GM23338 (cell line): Measurements from ENCODE around the gene GRP. TPM values are rescaled to one million over a fixed set of nuclear protein-coding genes. Genes with fewer than 3 reads are reported as not detected.

Experiments used
- ATAC-seq: fragments of 200-7000 bp; cut with Tn5 transposase; 3 replicates; pipeline ENCODE4 v1.9.1; 2020
- DNase-seq: peaks from one replicate; pipeline ENCODE4 v3.0.0-alpha.2; 2015; ENCODE audit warnings: low spot score
- H2AFZ ChIP-seq: fragments of 200-600 bp; sonication (generic); 2 replicates; pipeline ENCODE4 v1.8.0; 2016; ENCODE audit warnings: antibody characterized with exemption, mild to moderate bottlenecking, moderate library complexity
- H3F3A ChIP-seq: fragments of 200-600 bp; sonication (generic); replicated peaks from 2 replicates; pipeline ENCODE4 v1.8.0; 2017; ENCODE audit warnings: antibody characterized with exemption, mixed run types, low read depth
- H3K27ac ChIP-seq: fragments of 200-600 bp; sonication (generic); 2 replicates; pipeline ENCODE4 v1.6.1; 2016; ENCODE audit warnings: low read depth
- H3K27me3 ChIP-seq: fragments of 200-600 bp; sonication (generic); 2 replicates; pipeline ENCODE4 v1.8.0; 2016; ENCODE audit warnings: mild to moderate bottlenecking, mixed run types, moderate library complexity; ENCODE audit not compliant: insufficient read depth
- H3K36me3 ChIP-seq: fragments of 200-600 bp; sonication (generic); 2 replicates; pipeline ENCODE4 v1.8.0; 2016; ENCODE audit warnings: mild to moderate bottlenecking; ENCODE audit not compliant: insufficient read depth
- H3K4me1 ChIP-seq: fragments of 200-600 bp; sonication (generic); 2 replicates; pipeline ENCODE4 v1.8.0; 2016; ENCODE audit warnings: mild to moderate bottlenecking, moderate library complexity; ENCODE audit not compliant: insufficient read depth
- H3K4me2 ChIP-seq: fragments of 200-600 bp; sonication (generic); 2 replicates; pipeline ENCODE4 v1.7.1; 2017; ENCODE audit warnings: mixed run types
- H3K4me3 ChIP-seq: fragments of 200-600 bp; sonication (generic); 2 replicates; pipeline ENCODE4 v1.6.1; 2016; ENCODE audit warnings: mixed run types
- H3K79me2 ChIP-seq: fragments of 200-600 bp; sonication (generic); replicated peaks from 2 replicates; pipeline ENCODE4 v1.8.0; 2017; ENCODE audit warnings: mild to moderate bottlenecking; ENCODE audit not compliant: insufficient read depth
- H3K9me2 ChIP-seq: fragments of 200-600 bp; sonication (generic); 2 replicates; pipeline ENCODE4 v1.8.0; 2017; ENCODE audit not compliant: insufficient read depth
- H4K20me1 ChIP-seq: fragments of 200-600 bp; sonication (generic); replicated peaks from 2 replicates; pipeline ENCODE4 v1.8.0; 2017; ENCODE audit warnings: mild to moderate bottlenecking; ENCODE audit not compliant: insufficient read depth
- H3K27ac Mint-ChIP-seq: 2 replicates; pipeline ENCODE4 v1.8.0; 2020; ENCODE audit warnings: inconsistent platforms, mild to moderate bottlenecking, moderate library complexity, mixed read lengths
- H3K27me3 Mint-ChIP-seq: 3 replicates; pipeline ENCODE4 v1.8.0; 2022; ENCODE audit warnings: low read depth, mild to moderate bottlenecking, moderate library complexity, mixed read lengths, inconsistent platforms; ENCODE audit not compliant: insufficient read depth, poor library complexity
- H3K36me3 Mint-ChIP-seq: 3 replicates; pipeline ENCODE4 v1.8.0; 2021; ENCODE audit warnings: low read depth, mild to moderate bottlenecking, inconsistent platforms, moderate library complexity, mixed read lengths
- H3K4me1 Mint-ChIP-seq: 3 replicates; pipeline ENCODE4 v1.8.0; 2020; ENCODE audit warnings: mild to moderate bottlenecking, inconsistent platforms, mixed read lengths
- H3K4me3 Mint-ChIP-seq: 3 replicates; pipeline ENCODE4 v1.8.0; 2021; ENCODE audit warnings: moderate library complexity, mild to moderate bottlenecking, inconsistent platforms, mixed read lengths
- H3K9me3 Mint-ChIP-seq: 3 replicates; pipeline ENCODE4 v1.8.0; 2020; ENCODE audit warnings: moderate library complexity, mild to moderate bottlenecking, inconsistent platforms, mixed read lengths
- CREB1 ChIP-seq: fragments of 250-450 bp; sonication (Bioruptor Pico); IDR thresholded peaks from 2 replicates; pipeline ENCODE4 v1.5.0; 2020; ENCODE audit warnings: low read depth, mild to moderate bottlenecking, moderate library complexity
- EZH2 ChIP-seq: fragments of 200-600 bp; sonication (generic); IDR thresholded peaks from one replicate; pipeline ENCODE4 v1.8.0; 2017; ENCODE audit warnings: antibody characterized with exemption, mild to moderate bottlenecking, low read depth; ENCODE audit not compliant: unreplicated experiment
- EZH2phosphoT487 ChIP-seq: fragments of 200-600 bp; sonication (generic); IDR thresholded peaks from one replicate; pipeline ENCODE4 v1.8.1; 2018; ENCODE audit warnings: antibody characterized with exemption; ENCODE audit not compliant: unreplicated experiment
- JUNB ChIP-seq: IDR thresholded peaks from one replicate; pipeline ENCODE4 v1.6.1; 2016; ENCODE audit warnings: antibody characterized with exemption; ENCODE audit not compliant: unreplicated experiment
- NANOG ChIP-seq: IDR thresholded peaks from 2 replicates; pipeline ENCODE4 v1.6.1; 2016; ENCODE audit warnings: antibody characterized with exemption, borderline replicate concordance
- POLR2AphosphoS5 ChIP-seq: IDR thresholded peaks from 2 replicates; pipeline ENCODE4 v1.6.1; 2016; ENCODE audit warnings: antibody characterized with exemption, low read depth
- STAT1 ChIP-seq: IDR thresholded peaks from one replicate; pipeline ENCODE4 v1.6.1; 2016; ENCODE audit warnings: antibody characterized with exemption; ENCODE audit not compliant: unreplicated experiment
- ZNF114 ChIP-seq: fragments of 250-450 bp; sonication (Bioruptor Pico); IDR thresholded peaks from 2 replicates; pipeline ENCODE4 v1.5.0; 2020; ENCODE audit warnings: mild to moderate bottlenecking, moderate library complexity
- ZNF331 ChIP-seq: fragments of 250-450 bp; sonication (Bioruptor Pico); IDR thresholded peaks from 2 replicates; pipeline ENCODE4 v1.5.0; 2020; ENCODE audit warnings: low read depth, mild to moderate bottlenecking, moderate library complexity
- polyA plus RNA-seq: library from polyadenylated mRNA; unstranded; fragments of >200 nt; fragmentation: Nextera tagmentation; extraction: Ambion mirVana; gene quantifications from 2 replicates; pipeline ENCODE4 v1.2.1, GENCODE V29; 2016
- total RNA-seq: library from RNA; depleted of rRNA; stranded (reverse); fragments of >200 nt; shearing (Covaris generic); gene quantifications from 2 replicates; pipeline ENCODE4 v1.2.3, GENCODE V29; 2014
- TF ChIP-seq, protein P1 (sequence below): IDR thresholded peaks from 2 replicates; pipeline ENCODE4 v1.6.1; 2016; ENCODE audit warnings: antibody characterized with exemption
- TF ChIP-seq, protein P2 (sequence below): fragments of 250-450 bp; sonication (Bioruptor Pico); IDR thresholded peaks from 2 replicates; pipeline ENCODE4 v1.5.0; 2020; ENCODE audit warnings: mild to moderate bottlenecking, moderate library complexity
- TF ChIP-seq, protein P3 (sequence below), 2 experiments: fragments of 200-600 bp in 1 of 2; sonication (generic) in 1 of 2; conservative IDR thresholded peaks; 2 replicates each; pipeline versions ENCODE4 v1.5.1 to v1.6.1; 2016 to 2017; ENCODE audit warnings: antibody characterized with exemption in 2 of 2, low read depth in 2 of 2, mild to moderate bottlenecking in 2 of 2, moderate library complexity in 1 of 2
- TF ChIP-seq, protein P4 (sequence below): IDR thresholded peaks from one replicate; pipeline ENCODE4 v1.6.1; 2018; ENCODE audit warnings: antibody characterized with exemption; ENCODE audit not compliant: unreplicated experiment

Gene GRP
- total and polyA plus RNA-seq, 2 experiments from 2014 or later, result not detected

DNA sequence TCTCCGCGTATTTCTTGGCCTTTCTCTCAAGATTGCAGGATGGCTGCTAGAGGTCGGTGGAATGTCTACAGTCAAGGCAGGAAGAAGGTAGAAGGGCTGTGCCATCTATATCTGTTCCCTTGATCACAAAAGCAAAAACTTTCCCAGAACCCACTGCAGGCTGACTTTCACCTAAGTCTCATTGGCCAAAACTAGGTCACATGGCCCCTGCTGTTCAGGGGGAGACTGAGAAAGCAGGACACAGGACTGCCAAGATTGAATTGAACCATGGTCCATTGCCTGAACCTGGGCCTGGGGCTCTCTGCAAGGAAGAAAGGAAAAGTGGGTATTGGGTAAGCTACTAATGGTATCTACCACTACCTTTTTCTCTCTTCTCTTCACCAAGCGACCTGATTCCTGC, 9.7 kb upstream of the GRP start:
- H3K27me3 ChIP-seq, result peaks cover 3% of the 10 kb centered on the region; the same call in 1 of the 2 replicates
- H3K4me1 ChIP-seq, result no peaks in the 10 kb centered on the region; the same call in 1 of the 2 replicates
- TF ChIP-seq, protein P1, sequence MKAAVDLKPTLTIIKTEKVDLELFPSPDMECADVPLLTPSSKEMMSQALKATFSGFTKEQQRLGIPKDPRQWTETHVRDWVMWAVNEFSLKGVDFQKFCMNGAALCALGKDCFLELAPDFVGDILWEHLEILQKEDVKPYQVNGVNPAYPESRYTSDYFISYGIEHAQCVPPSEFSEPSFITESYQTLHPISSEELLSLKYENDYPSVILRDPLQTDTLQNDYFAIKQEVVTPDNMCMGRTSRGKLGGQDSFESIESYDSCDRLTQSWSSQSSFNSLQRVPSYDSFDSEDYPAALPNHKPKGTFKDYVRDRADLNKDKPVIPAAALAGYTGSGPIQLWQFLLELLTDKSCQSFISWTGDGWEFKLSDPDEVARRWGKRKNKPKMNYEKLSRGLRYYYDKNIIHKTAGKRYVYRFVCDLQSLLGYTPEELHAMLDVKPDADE, result no peak
- TF ChIP-seq EZH2 (no peak), STAT1 (no peak), JUNB (no peak), ZNF331 (no peak), NANOG (no peak), ZNF114 (CRISPR knock-in tag) (no peak), EZH2phosphoT487 (no peak), POLR2AphosphoS5 (no peak), CREB1 (CRISPR knock-in tag) (no peak)
- TF ChIP-seq, protein P2, sequence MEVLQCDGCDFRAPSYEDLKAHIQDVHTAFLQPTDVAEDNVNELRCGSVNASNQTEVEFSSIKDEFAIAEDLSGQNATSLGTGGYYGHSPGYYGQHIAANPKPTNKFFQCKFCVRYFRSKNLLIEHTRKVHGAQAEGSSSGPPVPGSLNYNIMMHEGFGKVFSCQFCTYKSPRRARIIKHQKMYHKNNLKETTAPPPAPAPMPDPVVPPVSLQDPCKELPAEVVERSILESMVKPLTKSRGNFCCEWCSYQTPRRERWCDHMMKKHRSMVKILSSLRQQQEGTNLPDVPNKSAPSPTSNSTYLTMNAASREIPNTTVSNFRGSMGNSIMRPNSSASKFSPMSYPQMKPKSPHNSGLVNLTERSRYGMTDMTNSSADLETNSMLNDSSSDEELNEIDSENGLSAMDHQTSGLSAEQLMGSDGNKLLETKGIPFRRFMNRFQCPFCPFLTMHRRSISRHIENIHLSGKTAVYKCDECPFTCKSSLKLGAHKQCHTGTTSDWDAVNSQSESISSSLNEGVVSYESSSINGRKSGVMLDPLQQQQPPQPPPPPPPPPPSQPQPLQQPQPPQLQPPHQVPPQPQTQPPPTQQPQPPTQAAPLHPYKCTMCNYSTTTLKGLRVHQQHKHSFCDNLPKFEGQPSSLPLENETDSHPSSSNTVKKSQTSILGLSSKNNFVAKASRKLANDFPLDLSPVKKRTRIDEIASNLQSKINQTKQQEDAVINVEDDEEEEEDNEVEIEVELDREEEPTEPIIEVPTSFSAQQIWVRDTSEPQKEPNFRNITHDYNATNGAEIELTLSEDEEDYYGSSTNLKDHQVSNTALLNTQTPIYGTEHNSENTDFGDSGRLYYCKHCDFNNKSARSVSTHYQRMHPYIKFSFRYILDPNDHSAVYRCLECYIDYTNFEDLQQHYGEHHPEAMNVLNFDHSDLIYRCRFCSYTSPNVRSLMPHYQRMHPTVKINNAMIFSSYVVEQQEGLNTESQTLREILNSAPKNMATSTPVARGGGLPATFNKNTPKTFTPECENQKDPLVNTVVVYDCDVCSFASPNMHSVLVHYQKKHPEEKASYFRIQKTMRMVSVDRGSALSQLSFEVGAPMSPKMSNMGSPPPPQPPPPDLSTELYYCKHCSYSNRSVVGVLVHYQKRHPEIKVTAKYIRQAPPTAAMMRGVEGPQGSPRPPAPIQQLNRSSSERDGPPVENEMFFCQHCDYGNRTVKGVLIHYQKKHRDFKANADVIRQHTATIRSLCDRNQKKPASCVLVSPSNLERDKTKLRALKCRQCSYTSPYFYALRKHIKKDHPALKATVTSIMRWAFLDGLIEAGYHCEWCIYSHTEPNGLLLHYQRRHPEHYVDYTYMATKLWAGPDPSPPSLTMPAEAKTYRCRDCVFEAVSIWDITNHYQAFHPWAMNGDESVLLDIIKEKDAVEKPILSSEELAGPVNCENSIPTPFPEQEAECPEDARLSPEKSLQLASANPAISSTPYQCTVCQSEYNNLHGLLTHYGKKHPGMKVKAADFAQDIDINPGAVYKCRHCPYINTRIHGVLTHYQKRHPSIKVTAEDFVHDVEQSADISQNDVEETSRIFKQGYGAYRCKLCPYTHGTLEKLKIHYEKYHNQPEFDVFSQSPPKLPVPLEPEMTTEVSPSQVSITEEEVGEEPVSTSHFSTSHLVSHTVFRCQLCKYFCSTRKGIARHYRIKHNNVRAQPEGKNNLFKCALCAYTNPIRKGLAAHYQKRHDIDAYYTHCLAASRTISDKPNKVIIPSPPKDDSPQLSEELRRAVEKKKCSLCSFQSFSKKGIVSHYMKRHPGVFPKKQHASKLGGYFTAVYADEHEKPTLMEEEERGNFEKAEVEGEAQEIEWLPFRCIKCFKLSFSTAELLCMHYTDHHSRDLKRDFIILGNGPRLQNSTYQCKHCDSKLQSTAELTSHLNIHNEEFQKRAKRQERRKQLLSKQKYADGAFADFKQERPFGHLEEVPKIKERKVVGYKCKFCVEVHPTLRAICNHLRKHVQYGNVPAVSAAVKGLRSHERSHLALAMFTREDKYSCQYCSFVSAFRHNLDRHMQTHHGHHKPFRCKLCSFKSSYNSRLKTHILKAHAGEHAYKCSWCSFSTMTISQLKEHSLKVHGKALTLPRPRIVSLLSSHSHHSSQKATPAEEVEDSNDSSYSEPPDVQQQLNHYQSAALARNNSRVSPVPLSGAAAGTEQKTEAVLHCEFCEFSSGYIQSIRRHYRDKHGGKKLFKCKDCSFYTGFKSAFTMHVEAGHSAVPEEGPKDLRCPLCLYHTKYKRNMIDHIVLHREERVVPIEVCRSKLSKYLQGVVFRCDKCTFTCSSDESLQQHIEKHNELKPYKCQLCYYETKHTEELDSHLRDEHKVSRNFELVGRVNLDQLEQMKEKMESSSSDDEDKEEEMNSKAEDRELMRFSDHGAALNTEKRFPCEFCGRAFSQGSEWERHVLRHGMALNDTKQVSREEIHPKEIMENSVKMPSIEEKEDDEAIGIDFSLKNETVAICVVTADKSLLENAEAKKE (CRISPR knock-in tag), result no peak
- TF ChIP-seq, protein P3, sequence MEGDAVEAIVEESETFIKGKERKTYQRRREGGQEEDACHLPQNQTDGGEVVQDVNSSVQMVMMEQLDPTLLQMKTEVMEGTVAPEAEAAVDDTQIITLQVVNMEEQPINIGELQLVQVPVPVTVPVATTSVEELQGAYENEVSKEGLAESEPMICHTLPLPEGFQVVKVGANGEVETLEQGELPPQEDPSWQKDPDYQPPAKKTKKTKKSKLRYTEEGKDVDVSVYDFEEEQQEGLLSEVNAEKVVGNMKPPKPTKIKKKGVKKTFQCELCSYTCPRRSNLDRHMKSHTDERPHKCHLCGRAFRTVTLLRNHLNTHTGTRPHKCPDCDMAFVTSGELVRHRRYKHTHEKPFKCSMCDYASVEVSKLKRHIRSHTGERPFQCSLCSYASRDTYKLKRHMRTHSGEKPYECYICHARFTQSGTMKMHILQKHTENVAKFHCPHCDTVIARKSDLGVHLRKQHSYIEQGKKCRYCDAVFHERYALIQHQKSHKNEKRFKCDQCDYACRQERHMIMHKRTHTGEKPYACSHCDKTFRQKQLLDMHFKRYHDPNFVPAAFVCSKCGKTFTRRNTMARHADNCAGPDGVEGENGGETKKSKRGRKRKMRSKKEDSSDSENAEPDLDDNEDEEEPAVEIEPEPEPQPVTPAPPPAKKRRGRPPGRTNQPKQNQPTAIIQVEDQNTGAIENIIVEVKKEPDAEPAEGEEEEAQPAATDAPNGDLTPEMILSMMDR (conservative IDR thresholded peaks at IDR 0.05; ENCODE audit: low read depth in 2 of 2), result no peak
- TF ChIP-seq, protein P4, sequence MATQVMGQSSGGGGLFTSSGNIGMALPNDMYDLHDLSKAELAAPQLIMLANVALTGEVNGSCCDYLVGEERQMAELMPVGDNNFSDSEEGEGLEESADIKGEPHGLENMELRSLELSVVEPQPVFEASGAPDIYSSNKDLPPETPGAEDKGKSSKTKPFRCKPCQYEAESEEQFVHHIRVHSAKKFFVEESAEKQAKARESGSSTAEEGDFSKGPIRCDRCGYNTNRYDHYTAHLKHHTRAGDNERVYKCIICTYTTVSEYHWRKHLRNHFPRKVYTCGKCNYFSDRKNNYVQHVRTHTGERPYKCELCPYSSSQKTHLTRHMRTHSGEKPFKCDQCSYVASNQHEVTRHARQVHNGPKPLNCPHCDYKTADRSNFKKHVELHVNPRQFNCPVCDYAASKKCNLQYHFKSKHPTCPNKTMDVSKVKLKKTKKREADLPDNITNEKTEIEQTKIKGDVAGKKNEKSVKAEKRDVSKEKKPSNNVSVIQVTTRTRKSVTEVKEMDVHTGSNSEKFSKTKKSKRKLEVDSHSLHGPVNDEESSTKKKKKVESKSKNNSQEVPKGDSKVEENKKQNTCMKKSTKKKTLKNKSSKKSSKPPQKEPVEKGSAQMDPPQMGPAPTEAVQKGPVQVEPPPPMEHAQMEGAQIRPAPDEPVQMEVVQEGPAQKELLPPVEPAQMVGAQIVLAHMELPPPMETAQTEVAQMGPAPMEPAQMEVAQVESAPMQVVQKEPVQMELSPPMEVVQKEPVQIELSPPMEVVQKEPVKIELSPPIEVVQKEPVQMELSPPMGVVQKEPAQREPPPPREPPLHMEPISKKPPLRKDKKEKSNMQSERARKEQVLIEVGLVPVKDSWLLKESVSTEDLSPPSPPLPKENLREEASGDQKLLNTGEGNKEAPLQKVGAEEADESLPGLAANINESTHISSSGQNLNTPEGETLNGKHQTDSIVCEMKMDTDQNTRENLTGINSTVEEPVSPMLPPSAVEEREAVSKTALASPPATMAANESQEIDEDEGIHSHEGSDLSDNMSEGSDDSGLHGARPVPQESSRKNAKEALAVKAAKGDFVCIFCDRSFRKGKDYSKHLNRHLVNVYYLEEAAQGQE, result no peak
- H3K9me3 Mint-ChIP-seq, result no peaks in the 10 kb centered on the region
- no peak overlapping the region for H3K4me3 Mint-ChIP-seq
- no peak overlapping the region for H3K27ac Mint-ChIP-seq
- H3K4me1 Mint-ChIP-seq, result peaks cover 16% of the 10 kb centered on the region; the same call in 2 of the 3 replicates
- H3F3A ChIP-seq, result no peaks in the 10 kb centered on the region
- DNase-seq (no peak), ATAC-seq (no peak)
- peak overlapping the region; percentile 63; the same call in 1 of the 2 replicates for H2AFZ ChIP-seq
- no peak overlapping the region for H3K27ac ChIP-seq
- no peaks in the 10 kb centered on the region for H3K36me3 ChIP-seq
- H3K4me3 ChIP-seq, result no peak overlapping the region
- peaks cover 2% of the 10 kb centered on the region for H3K27me3 Mint-ChIP-seq
- no peaks in the 10 kb centered on the region for H4K20me1 ChIP-seq
- no peaks in the 10 kb centered on the region for H3K79me2 ChIP-seq
- no peaks in the 10 kb centered on the region for H3K36me3 Mint-ChIP-seq
- no peaks in the 10 kb centered on the region for H3K9me2 ChIP-seq
- no peak overlapping the region for H3K4me2 ChIP-seq
